Central memory CD8-positive, alpha-beta T cell (primary cell): Measurements from ENCODE around the gene ZNF319.
"Not testable (repeated sequence)": the region's sequence is repeated elsewhere in the genome, so short reads cannot be mapped to it uniquely, and the experiment has no call there.

ENCODE experiments used
- ATAC-seq: fragments of 150-1000 bp; cut with Tn5 transposase; replicated peaks from 2 replicates; pipeline ENCODE4 v1.10.0; 2022; ENCODE audit warnings: mild to moderate bottlenecking, moderate FRiP score, moderate number of reproducible peaks; ENCODE audit not compliant: poor library complexity, severe bottlenecking; ENCODE audit errors: extremely low read depth
- DNase-seq, 2 donors: peaks; one replicate each; pipeline ENCODE4 v3.0.0; 2021; ENCODE audit warnings: low spot score in 2 of 2
- H3K27ac Mint-ChIP-seq: one replicate; pipeline ENCODE4 v1.8.0; 2022; ENCODE audit warnings: low read depth, mild to moderate bottlenecking, moderate library complexity, mixed read lengths
- H3K27me3 Mint-ChIP-seq: one replicate; pipeline ENCODE4 v1.8.0; 2022; ENCODE audit warnings: mixed read lengths
- H3K36me3 Mint-ChIP-seq: one replicate; pipeline ENCODE4 v1.8.0; 2022; ENCODE audit warnings: mild to moderate bottlenecking, moderate library complexity, mixed read lengths; ENCODE audit not compliant: insufficient read depth
- H3K4me1 Mint-ChIP-seq: one replicate; pipeline ENCODE4 v1.8.0; 2022; ENCODE audit warnings: mixed read lengths
- H3K4me3 Mint-ChIP-seq: one replicate; pipeline ENCODE4 v1.8.0; 2022; ENCODE audit warnings: mild to moderate bottlenecking, moderate library complexity, mixed read lengths
- H3K9me3 Mint-ChIP-seq: one replicate; pipeline ENCODE4 v1.8.0; 2022; ENCODE audit warnings: mixed read lengths

Gene ZNF319

DNA sequence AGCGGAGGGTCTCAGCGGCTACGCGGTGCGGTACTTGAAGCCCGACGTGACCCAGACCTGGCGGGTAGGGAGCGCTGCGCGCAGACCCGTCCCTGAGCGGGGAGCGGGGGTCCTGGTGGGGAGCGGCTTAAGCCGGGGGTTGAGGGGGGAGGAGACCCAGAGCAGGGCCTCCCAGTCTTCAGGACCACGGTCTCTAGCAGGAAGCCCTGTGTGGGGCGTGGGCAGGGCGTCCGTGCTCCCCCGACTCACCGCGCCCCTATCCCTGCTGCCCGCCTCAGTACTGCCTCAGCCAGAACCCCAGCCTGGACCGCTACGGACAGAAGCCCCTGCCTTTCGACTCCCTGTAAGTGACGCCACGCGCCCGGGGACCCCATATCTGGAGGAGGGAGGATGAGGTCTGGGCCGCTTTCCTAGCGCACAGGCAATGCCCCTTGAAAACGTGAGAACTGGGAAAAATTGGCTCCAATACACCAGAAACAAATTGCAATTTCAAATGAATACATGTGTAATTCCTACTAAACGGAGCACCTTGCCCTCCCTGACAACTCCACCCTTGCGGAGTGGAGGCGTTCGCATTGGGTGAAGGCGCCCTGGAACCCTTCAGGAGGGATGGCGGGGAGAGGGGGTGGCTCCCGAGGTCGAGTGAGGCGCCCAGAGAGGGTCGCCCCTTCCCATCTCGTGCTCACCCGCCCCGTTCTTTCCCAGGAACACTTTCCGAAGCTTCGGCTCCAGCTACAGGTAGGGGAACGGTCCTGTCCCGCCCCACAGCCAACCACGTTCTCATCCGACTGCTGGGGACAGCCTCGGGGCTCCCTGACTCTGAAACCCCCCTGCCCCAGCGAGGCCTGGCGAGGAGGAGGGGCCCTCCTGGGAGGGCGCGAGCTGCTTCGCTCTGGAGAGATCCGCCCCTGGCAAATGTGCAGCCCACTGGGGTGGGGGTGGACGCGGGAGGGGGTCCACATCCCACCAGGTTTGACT is 15.0 kb downstream of the ZNF319 start:
- no peaks in the 10 kb centered on the region for H3K27me3 Mint-ChIP-seq
- no peak for DNase-seq
- H3K36me3 Mint-ChIP-seq, result peaks cover 2% of the 10 kb centered on the region
- peak overlapping the region; percentile 81 for H3K4me3 Mint-ChIP-seq
- no peaks in the 10 kb centered on the region for H3K9me3 Mint-ChIP-seq
- H3K4me1 Mint-ChIP-seq, result peaks cover 5% of the 10 kb centered on the region
- peak overlapping the region; percentile 34 for H3K27ac Mint-ChIP-seq
- ATAC-seq, result peak; percentile 62

- peak; percentile 73 to 82 for DNase-seq
- H3K27ac Mint-ChIP-seq, result peak overlapping the region; percentile 34
These were observed 15.8 kb downstream of the ZNF319 start for GRCh38 chr16:57984443-57985203.

GRCh38 chr16:57982385-57982784 is 18.1 kb downstream of the ZNF319 start:
- Mint-ChIP-seq H3K27me3 (no peaks in the 10 kb centered on the region), H3K36me3 (peaks cover 2% of the 10 kb centered on the region), H3K9me3 (no peaks in the 10 kb centered on the region), H3K27ac (no peak overlapping the region), H3K4me3 (no peak overlapping the region), H3K4me1 (peaks cover 5% of the 10 kb centered on the region)
- DNase-seq (no peak), ATAC-seq (no peak)

More at GRCh38 chr16:57984443-57985203, 15.8 kb downstream of the ZNF319 start:
- Mint-ChIP-seq H3K9me3 (no peaks in the 10 kb centered on the region), H3K36me3 (peaks cover 2% of the 10 kb centered on the region), H3K27me3 (no peaks in the 10 kb centered on the region), H3K4me3 (peak overlapping the region; percentile 81), H3K4me1 (peaks cover 5% of the 10 kb centered on the region)
- ATAC-seq, result peak; percentile 88

GRCh38 chr16:57981636-57982035 is 18.8 kb downstream of the ZNF319 start:
- Mint-ChIP-seq H3K4me1 (peaks cover 5% of the 10 kb centered on the region), H3K27me3 (no peaks in the 10 kb centered on the region), H3K36me3 (peaks cover 2% of the 10 kb centered on the region), H3K27ac (no peak overlapping the region), H3K4me3 (no peak overlapping the region), H3K9me3 (no peaks in the 10 kb centered on the region)
- ATAC-seq (no peak), DNase-seq (no peak)

DNA sequence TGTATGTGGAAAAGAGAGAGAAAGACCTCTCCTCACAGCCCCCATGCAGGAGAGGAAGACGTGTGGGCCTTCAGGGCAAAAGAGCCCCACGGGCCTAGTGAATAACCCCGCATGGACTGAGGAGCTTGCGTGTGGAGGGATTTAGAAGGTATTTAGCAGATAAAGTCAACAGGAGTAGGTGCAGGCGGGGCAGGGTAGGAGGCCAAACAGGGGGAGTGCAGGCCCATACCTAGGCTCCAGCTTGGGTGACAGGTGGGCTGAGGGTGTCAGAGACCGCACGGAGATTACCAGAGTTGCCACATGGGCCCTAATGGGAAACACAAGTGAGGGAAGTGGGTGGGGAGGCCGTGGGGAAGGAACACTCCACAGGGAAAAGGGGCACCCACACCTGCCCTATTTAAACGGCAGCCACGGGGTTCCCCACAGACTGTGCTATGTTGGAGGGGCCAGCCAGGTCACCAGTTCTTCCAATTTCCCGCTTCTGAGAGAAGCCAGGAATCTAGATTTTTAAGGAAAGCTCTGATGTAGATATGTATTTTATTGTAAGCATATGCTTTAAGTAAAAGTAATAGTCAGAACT is 21.4 kb downstream of the ZNF319 start:
- Mint-ChIP-seq H3K36me3 (no peaks in the 10 kb centered on the region), H3K4me1 (peaks cover under 1% of the 10 kb centered on the region), H3K9me3 (no peaks in the 10 kb centered on the region), H3K4me3 (no peak overlapping the region), H3K27ac (no peak overlapping the region), H3K27me3 (no peaks in the 10 kb centered on the region)
- DNase-seq (no peak), ATAC-seq (no peak)

- H3K4me3 Mint-ChIP-seq, H3K9me3 Mint-ChIP-seq, H3K36me3 Mint-ChIP-seq, H3K27me3 Mint-ChIP-seq, H3K27ac Mint-ChIP-seq, ATAC-seq, DNase-seq, H3K4me1 Mint-ChIP-seq: not testable (repeated sequence)
These were observed 22.4 kb downstream of the ZNF319 start for GRCh38 chr16:57978070-57978465.

DNA sequence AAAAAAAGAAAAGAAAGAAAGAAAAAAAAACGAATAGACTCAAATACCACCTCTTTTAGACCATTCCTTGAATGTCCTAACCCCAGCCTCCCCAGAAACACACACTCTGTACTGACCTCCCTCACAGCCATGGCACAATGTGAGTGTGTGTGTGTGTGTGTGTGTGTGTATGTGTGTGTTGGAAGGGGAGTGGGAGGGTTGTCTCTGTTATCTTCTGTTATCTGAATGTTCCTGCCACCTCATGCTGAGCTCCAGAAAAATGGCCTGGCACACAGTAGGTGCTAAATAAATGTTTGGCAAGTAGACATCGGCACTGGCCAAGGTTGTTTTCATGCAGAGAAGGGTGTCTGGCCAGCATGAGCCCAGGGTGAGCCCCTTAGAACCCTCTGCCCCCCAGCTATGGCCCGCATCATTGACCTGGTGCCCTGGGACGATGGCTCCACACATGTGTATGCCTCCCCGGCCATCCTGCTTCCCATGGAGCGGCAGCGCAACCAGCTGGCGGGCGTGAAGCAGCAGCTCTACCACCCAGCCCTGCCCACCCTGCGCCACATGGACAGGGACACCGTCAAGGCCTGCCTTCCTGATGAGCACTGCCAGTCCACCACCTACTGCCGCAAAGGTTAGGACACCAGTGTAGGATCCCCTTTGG is 22.9 kb downstream of the ZNF319 start:
- H3K27ac Mint-ChIP-seq, result no peak overlapping the region
- H3K36me3 Mint-ChIP-seq, result no peaks in the 10 kb centered on the region
- peaks cover under 1% of the 10 kb centered on the region for H3K27me3 Mint-ChIP-seq
- no peak overlapping the region for H3K4me3 Mint-ChIP-seq
- H3K9me3 Mint-ChIP-seq, result no peaks in the 10 kb centered on the region
- ATAC-seq (no peak), DNase-seq (no peak)
- no peaks in the 10 kb centered on the region for H3K4me1 Mint-ChIP-seq

DNA sequence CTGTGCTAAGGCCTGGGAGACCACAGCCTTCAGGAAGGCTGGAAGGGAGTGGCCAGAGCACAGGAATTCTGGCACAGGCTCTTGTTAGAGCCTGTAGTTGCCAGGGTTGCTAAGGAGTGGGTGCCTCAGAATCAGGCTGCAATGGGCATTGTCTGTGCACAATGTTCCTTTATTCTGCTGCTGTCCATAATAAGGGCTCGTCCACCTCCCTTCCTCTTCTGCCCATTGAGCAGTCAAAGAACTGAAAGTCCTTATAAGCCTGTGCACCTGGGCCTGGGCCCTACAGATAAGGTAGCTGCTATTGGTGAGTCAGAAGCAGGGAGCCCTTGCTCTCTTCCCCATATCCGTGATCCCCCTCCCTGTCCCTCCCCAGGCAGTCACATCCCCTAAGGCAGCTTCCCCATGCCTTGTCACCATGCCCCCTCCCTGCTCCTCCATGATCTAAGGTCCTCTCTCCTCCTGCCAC is 24.1 kb downstream of the ZNF319 start:
- H3K27me3 Mint-ChIP-seq, result peaks cover 11% of the 10 kb centered on the region
- H3K4me1 Mint-ChIP-seq, result no peaks in the 10 kb centered on the region
- no peak overlapping the region for H3K4me3 Mint-ChIP-seq
- DNase-seq (no peak), ATAC-seq (no peak)
- H3K36me3 Mint-ChIP-seq, result no peaks in the 10 kb centered on the region
- H3K9me3 Mint-ChIP-seq, result no peaks in the 10 kb centered on the region
- no peak overlapping the region for H3K27ac Mint-ChIP-seq

GRCh38 chr16:57972306-57972705 is 28.2 kb downstream of the ZNF319 start:
- H3K27me3 Mint-ChIP-seq, result peaks cover 11% of the 10 kb centered on the region
- H3K4me1 Mint-ChIP-seq, result no peaks in the 10 kb centered on the region
- no peak overlapping the region for H3K27ac Mint-ChIP-seq
- H3K4me3 Mint-ChIP-seq, result no peak overlapping the region
- DNase-seq (no peak), ATAC-seq (no peak)
- H3K36me3 Mint-ChIP-seq, result no peaks in the 10 kb centered on the region
- no peaks in the 10 kb centered on the region for H3K9me3 Mint-ChIP-seq

DNA sequence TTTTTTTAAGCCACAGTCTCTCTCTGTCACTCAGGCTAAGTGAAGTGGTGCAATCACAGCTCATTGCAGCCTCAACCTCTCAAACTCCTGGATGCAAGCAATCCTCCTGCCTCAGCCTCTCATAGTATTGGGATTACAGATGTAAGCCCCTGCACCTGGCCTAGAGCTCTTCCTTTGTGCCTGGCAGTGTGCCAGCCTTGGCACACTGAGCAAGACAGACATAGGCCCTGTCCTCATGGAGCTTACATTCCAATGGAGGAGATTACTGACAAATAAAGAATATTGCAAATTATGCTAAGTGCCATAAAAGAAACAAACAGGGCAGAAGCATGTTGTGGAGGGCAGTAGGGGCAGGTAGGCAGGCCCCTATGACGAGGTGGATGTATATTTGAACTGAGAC is 28.6 kb downstream of the ZNF319 start:
- H3K27me3 Mint-ChIP-seq, result peaks cover 11% of the 10 kb centered on the region
- DNase-seq (no peak), ATAC-seq (no peak)
- no peak overlapping the region for H3K4me3 Mint-ChIP-seq
- no peaks in the 10 kb centered on the region for H3K36me3 Mint-ChIP-seq
- H3K27ac Mint-ChIP-seq, result no peak overlapping the region
- no peaks in the 10 kb centered on the region for H3K9me3 Mint-ChIP-seq
- H3K4me1 Mint-ChIP-seq, result no peaks in the 10 kb centered on the region

DNA sequence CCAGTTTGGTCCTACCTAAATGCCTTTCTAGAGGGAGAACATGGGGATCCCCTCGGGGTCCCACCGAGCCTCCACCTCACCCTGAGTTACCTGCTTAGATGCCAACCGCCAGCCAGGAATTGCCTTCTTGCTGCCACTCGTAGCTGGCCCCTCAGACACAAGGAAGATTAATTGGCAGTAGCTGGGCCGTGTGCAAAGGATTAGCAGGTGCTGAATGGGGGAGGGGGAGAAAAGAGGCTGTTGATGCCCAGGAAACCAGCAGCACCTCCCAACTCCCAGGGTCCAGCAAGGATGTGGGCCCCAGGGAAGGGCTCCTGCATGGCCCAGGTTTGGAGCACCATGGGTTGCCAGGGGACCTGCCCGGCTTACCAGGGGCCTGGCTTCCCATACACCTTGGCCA is 29.5 kb downstream of the ZNF319 start, which contains the start of gene CNGB1:
Gene CNGB1, minus strand, starts transcription at position 159 of the 400 bp plus-strand sequence. CDS start 3,842 bp downstream, outside the sequence.
- Mint-ChIP-seq H3K9me3 (no peaks in the 10 kb centered on the region), H3K4me1 (no peaks in the 10 kb centered on the region), H3K27me3 (peaks cover 11% of the 10 kb centered on the region), H3K36me3 (no peaks in the 10 kb centered on the region), H3K27ac (no peak within 1 kb of the TSS), H3K4me3 (no peak within 1 kb of the TSS)
- ATAC-seq, result no peak
- no peak for DNase-seq

- Mint-ChIP-seq H3K9me3 (no peaks in the 10 kb centered on the region), H3K36me3 (no peaks in the 10 kb centered on the region), H3K4me1 (no peaks in the 10 kb centered on the region), H3K27me3 (peaks cover 11% of the 10 kb centered on the region), H3K4me3 (no peak overlapping the region), H3K27ac (no peak overlapping the region)
- ATAC-seq (no peak), DNase-seq (no peak)
These were observed 30.2 kb downstream of the ZNF319 start for GRCh38 chr16:57970319-57970718.
